ENCODE results near the gene KLRC2.

DNA sequence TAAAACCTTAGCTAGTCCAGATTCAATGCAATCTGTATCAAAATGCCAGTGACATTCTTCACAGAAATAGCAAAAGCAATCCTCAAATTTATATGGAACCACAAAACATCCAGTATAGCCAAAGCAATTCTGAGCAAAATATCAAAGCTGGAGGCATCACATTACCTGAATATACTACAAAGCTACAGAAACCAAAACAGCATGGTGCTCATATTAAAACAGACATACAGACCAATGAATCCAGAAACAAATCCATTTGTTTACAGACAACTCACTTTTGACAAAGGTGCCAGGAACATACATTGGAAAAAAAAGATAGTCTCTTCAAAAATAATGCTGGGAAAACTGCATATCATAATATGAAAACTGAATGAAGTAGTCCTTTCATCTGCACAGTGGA lies 31.0 kb downstream of the KLRC2 start:
- TF ChIP-seq SUZ12 (IDR thresholded peaks at IDR 0.05; ENCODE audit: extremely low read depth, insufficient read depth, insufficient read length) (no peak), YY1 (IDR thresholded peaks at IDR 0.05; ENCODE audit: insufficient read depth, insufficient read length) (no peak)
